Liver (tissue), 4 donors: ENCODE results near the gene KMT2A. TPM values are rescaled to one million over a fixed set of nuclear protein-coding genes. Genes with fewer than 3 reads are reported as not detected.

Experiments
- polyA plus RNA-seq, 2 donors: library from polyadenylated mRNA; stranded (reverse) in 1 of 2; unstranded in 1 of 2; fragments of 200-250 nt in 1 of 2; fragments of >200 nt in 1 of 2; fragmentation: Nextera tagmentation in 1 of 2; extraction: Ambion mirVana in 1 of 2; gene quantifications; one replicate each; pipeline versions ENCODE4 v1.2.1 to v1.2.3, GENCODE V29; 2013 to 2015
- total RNA-seq, 2 donors: library from RNA; depleted of rRNA; stranded (reverse); fragments of >200 nt; gene quantifications; one replicate each; pipeline ENCODE4 v1.2.3, GENCODE V29; 2014
- donor health status: healthy.
- donor health status: healthy.
- donor health status: healthy.

Gene KMT2A
- total and polyA plus RNA-seq, 4 donors: 4.3 to 27.9 (median 12.9) TPM

Other genes starting within 250 kb of the KMT2A start
- gene JAML, start 211.5 kb upstream of the KMT2A start, total RNA-seq: 10 to 100 TPM in 1 of 2 donors, 1 to 10 TPM in 1; 9.6 to 13.5 TPM
- gene JAML, start 211.5 kb upstream of the KMT2A start, polyA plus RNA-seq: 1 to 10 TPM; 2.2 to 3.4 TPM
- gene MPZL3, start 184.1 kb upstream of the KMT2A start, total RNA-seq: 1 to 10 TPM; 4.1 to 6.9 TPM
- gene MPZL3, start 184.1 kb upstream of the KMT2A start, polyA plus RNA-seq: 1 to 10 TPM; 2.5 to 2.9 TPM
- gene MPZL2, start 172.2 kb upstream of the KMT2A start, total RNA-seq: 10 to 100 TPM; 14.4 to 17.2 TPM
- 1 to 10 TPM; 8.4 to 9.3 TPM for gene MPZL2, start 172.2 kb upstream of the KMT2A start, polyA plus RNA-seq
- gene CD3E, start 131.8 kb upstream of the KMT2A start, total RNA-seq: 1 to 10 TPM in 1 of 2 donors, under 1 TPM in 1; 0.33 to 2.3 TPM
- 1 to 10 TPM; 1.4 to 2.1 TPM for gene CD3E, start 131.8 kb upstream of the KMT2A start, polyA plus RNA-seq
- gene CD3D, start 93.8 kb upstream of the KMT2A start, total RNA-seq: 1 to 10 TPM; 1.2 to 1.6 TPM
- 1 to 10 TPM; 1.1 TPM for gene CD3D, start 93.8 kb upstream of the KMT2A start, polyA plus RNA-seq
- under 1 TPM; 0.19 to 0.84 TPM for gene CD3G, start 92.1 kb upstream of the KMT2A start, total RNA-seq
- under 1 TPM; 0.28 to 0.39 TPM for gene CD3G, start 92.1 kb upstream of the KMT2A start, polyA plus RNA-seq
- gene UBE4A, start 76.9 kb upstream of the KMT2A start, total RNA-seq: 10 to 100 TPM; 24.7 to 41.3 TPM
- gene UBE4A, start 76.9 kb upstream of the KMT2A start, polyA plus RNA-seq: 10 to 100 TPM; 11.7 to 13.5 TPM
- gene ATP5MG, start 34.9 kb upstream of the KMT2A start, total RNA-seq: 10 to 100 TPM; 25.5 to 65.1 TPM
- gene ATP5MG, start 34.9 kb upstream of the KMT2A start, polyA plus RNA-seq: 100 to 1,000 TPM; 110 to 542 TPM
- 10 to 100 TPM in 1 of 2 donors, 1 to 10 TPM in 1; 2.0 to 32.7 TPM for gene TTC36, start 91.0 kb downstream of the KMT2A start, total RNA-seq
- 10 to 100 TPM; 36.9 to 66.1 TPM for gene TTC36, start 91.0 kb downstream of the KMT2A start, polyA plus RNA-seq
- 10 to 100 TPM in 1 of 2 donors, 1 to 10 TPM in 1; 7.6 to 19.9 TPM for gene TMEM25, start 94.7 kb downstream of the KMT2A start, total RNA-seq
- 1 to 10 TPM; 5.5 to 6.7 TPM for gene TMEM25, start 94.7 kb downstream of the KMT2A start, polyA plus RNA-seq
- 1 to 10 TPM; 3.9 to 6.4 TPM for gene IFT46, start 129.4 kb downstream of the KMT2A start, total RNA-seq
- 1 to 10 TPM; 3.9 to 4.6 TPM for gene IFT46, start 129.4 kb downstream of the KMT2A start, polyA plus RNA-seq
- 10 to 100 TPM; 40.1 to 95.4 TPM for gene ARCN1, start 135.9 kb downstream of the KMT2A start, total RNA-seq
- gene ARCN1, start 135.9 kb downstream of the KMT2A start, polyA plus RNA-seq: 10 to 100 TPM; 36.7 to 63.5 TPM
- 10 to 100 TPM in 1 of 2 donors, 1 to 10 TPM in 1; 6.8 to 15.4 TPM for gene PHLDB1, start 171.1 kb downstream of the KMT2A start, total RNA-seq
- 1 to 10 TPM; 4.8 to 5.3 TPM for gene PHLDB1, start 171.1 kb downstream of the KMT2A start, polyA plus RNA-seq
- gene TREH, start 243.2 kb downstream of the KMT2A start, total RNA-seq: under 1 TPM in 1 of 2 donors, not detected in 1; 0.50 TPM
- 1 to 10 TPM in 1 of 2 donors, under 1 TPM in 1; 0.84 to 1.2 TPM for gene TREH, start 243.2 kb downstream of the KMT2A start, polyA plus RNA-seq